ENCODE data around the gene OR10P1.

OR10P1 gene

GRCh38 chr12:55658212-55658611 lies 21.5 kb downstream of the OR10P1 start:
- H3K27me3 Mint-ChIP-seq = peaks cover 6 to 24% of the 10 kb centered on the region in 2 donors
- no peaks in the 10 kb centered on the region for H3K9me3 Mint-ChIP-seq
- DNase-seq = no peak
- no peak overlapping the region for H3K27ac Mint-ChIP-seq
- H3K4me3 Mint-ChIP-seq = no peak overlapping the region
- H3K4me1 Mint-ChIP-seq (ENCODE audit: low read depth in 2 of 2) = peaks cover 0 to 3% of the 10 kb centered on the region in 2 donors
- ATAC-seq (replicated peaks) = no peak
- H3K36me3 Mint-ChIP-seq (ENCODE audit: insufficient read depth) = peaks cover 3% of the 10 kb centered on the region

GRCh38 chr12:55658635-55659391 lies 22.1 kb downstream of the OR10P1 start:
- Mint-ChIP-seq H3K4me3 (no peak overlapping the region), H3K4me1 (ENCODE audit: low read depth in 2 of 2) (peaks cover 0 to 3% of the 10 kb centered on the region in 2 donors), H3K36me3 (ENCODE audit: insufficient read depth) (peaks cover 3% of the 10 kb centered on the region), H3K27me3 (peaks cover 6 to 24% of the 10 kb centered on the region in 2 donors), H3K27ac (no peak overlapping the region), H3K9me3 (no peaks in the 10 kb centered on the region)
- ATAC-seq (replicated peaks) (no peak), DNase-seq (no peak)

GRCh38 chr12:55659486-55660385 lies 23.0 kb downstream of the OR10P1 start:
- ATAC-seq (replicated peaks) = no peak
- peaks cover 0 to 3% of the 10 kb centered on the region in 2 donors for H3K4me1 Mint-ChIP-seq (ENCODE audit: low read depth in 2 of 2)
- H3K27ac Mint-ChIP-seq = no peak overlapping the region
- no peak for DNase-seq
- peaks cover 3% of the 10 kb centered on the region for H3K36me3 Mint-ChIP-seq (ENCODE audit: insufficient read depth)
- no peak overlapping the region for H3K4me3 Mint-ChIP-seq
- no peaks in the 10 kb centered on the region for H3K9me3 Mint-ChIP-seq
- peaks cover 6 to 27% of the 10 kb centered on the region in 2 donors for H3K27me3 Mint-ChIP-seq

- ATAC-seq (replicated peaks) (no peak), DNase-seq (no peak)
- Mint-ChIP-seq H3K9me3 (no peaks in the 10 kb centered on the region), H3K4me1 (ENCODE audit: low read depth in 2 of 2) (no peaks in the 10 kb centered on the region), H3K4me3 (no peak overlapping the region), H3K27me3 (peaks cover 6 to 34% of the 10 kb centered on the region in 2 donors), H3K27ac (no peak overlapping the region), H3K36me3 (ENCODE audit: insufficient read depth) (no peaks in the 10 kb centered on the region)
These were observed 26.7 kb downstream of the OR10P1 start for GRCh38 chr12:55663391-55663790.

GRCh38 chr12:55664826-55665225 lies 28.1 kb downstream of the OR10P1 start:
- Mint-ChIP-seq H3K27ac (no peak overlapping the region), H3K4me3 (no peak overlapping the region), H3K27me3 (peaks cover 6 to 28% of the 10 kb centered on the region in 2 donors), H3K4me1 (ENCODE audit: low read depth in 2 of 2) (no peaks in the 10 kb centered on the region), H3K9me3 (no peaks in the 10 kb centered on the region), H3K36me3 (ENCODE audit: insufficient read depth) (no peaks in the 10 kb centered on the region)
- DNase-seq (no peak), ATAC-seq (replicated peaks) (no peak)

GRCh38 chr12:55666508-55666907 lies 29.8 kb downstream of the OR10P1 start:
- Mint-ChIP-seq H3K27ac (no peak overlapping the region), H3K4me3 (no peak overlapping the region), H3K27me3 (peaks cover 9 to 20% of the 10 kb centered on the region in 2 donors), H3K9me3 (no peaks in the 10 kb centered on the region), H3K36me3 (ENCODE audit: insufficient read depth) (no peaks in the 10 kb centered on the region), H3K4me1 (ENCODE audit: low read depth in 2 of 2) (no peaks in the 10 kb centered on the region)
- ATAC-seq (replicated peaks) (no peak), DNase-seq (no peak)

GRCh38 chr12:55670276-55670675 lies 33.6 kb downstream of the OR10P1 start:
- no peak overlapping the region for H3K4me3 Mint-ChIP-seq
- DNase-seq = no peak
- H3K27me3 Mint-ChIP-seq = peaks cover 9 to 12% of the 10 kb centered on the region in 2 donors
- H3K27ac Mint-ChIP-seq = no peak overlapping the region
- H3K4me1 Mint-ChIP-seq (ENCODE audit: low read depth in 2 of 2) = no peaks in the 10 kb centered on the region
- ATAC-seq (replicated peaks) = no peak
- no peaks in the 10 kb centered on the region for H3K9me3 Mint-ChIP-seq
- H3K36me3 Mint-ChIP-seq (ENCODE audit: insufficient read depth) = no peaks in the 10 kb centered on the region

- H3K4me3 Mint-ChIP-seq = no peak overlapping the region
- H3K27ac Mint-ChIP-seq = no peak overlapping the region
- no peaks in the 10 kb centered on the region for H3K9me3 Mint-ChIP-seq
- H3K36me3 Mint-ChIP-seq (ENCODE audit: insufficient read depth) = no peaks in the 10 kb centered on the region
- no peak for DNase-seq
- no peak for ATAC-seq (replicated peaks)
- H3K4me1 Mint-ChIP-seq (ENCODE audit: low read depth in 2 of 2) = no peaks in the 10 kb centered on the region
- H3K27me3 Mint-ChIP-seq = peaks cover 16 to 22% of the 10 kb centered on the region in 2 donors
These were observed 35.1 kb downstream of the OR10P1 start for GRCh38 chr12:55671746-55672145.

- no peak for DNase-seq
- no peaks in the 10 kb centered on the region for H3K36me3 Mint-ChIP-seq (ENCODE audit: insufficient read depth)
- no peaks in the 10 kb centered on the region for H3K9me3 Mint-ChIP-seq
- H3K4me3 Mint-ChIP-seq = no peak overlapping the region
- H3K4me1 Mint-ChIP-seq (ENCODE audit: low read depth in 2 of 2) = no peaks in the 10 kb centered on the region
- no peak for ATAC-seq (replicated peaks)
- peaks cover 16 to 22% of the 10 kb centered on the region in 2 donors for H3K27me3 Mint-ChIP-seq
- H3K27ac Mint-ChIP-seq = no peak overlapping the region
These were observed 36.9 kb downstream of the OR10P1 start for GRCh38 chr12:55673638-55674037.

GRCh38 chr12:55675666-55676065 lies 39.0 kb downstream of the OR10P1 start:
- DNase-seq (no peak), ATAC-seq (replicated peaks) (no peak)
- H3K4me1 Mint-ChIP-seq (ENCODE audit: low read depth in 2 of 2) = peaks cover 0 to under 1% of the 10 kb centered on the region in 2 donors
- no peaks in the 10 kb centered on the region for H3K9me3 Mint-ChIP-seq
- H3K27ac Mint-ChIP-seq = no peak overlapping the region
- peaks cover 19 to 37% of the 10 kb centered on the region in 2 donors for H3K27me3 Mint-ChIP-seq
- no peaks in the 10 kb centered on the region for H3K36me3 Mint-ChIP-seq (ENCODE audit: insufficient read depth)
- H3K4me3 Mint-ChIP-seq = no peak overlapping the region

- no peaks in the 10 kb centered on the region for H3K9me3 Mint-ChIP-seq
- no peak for ATAC-seq (replicated peaks)
- peaks cover 2 to 11% of the 10 kb centered on the region in 2 donors for H3K4me1 Mint-ChIP-seq (ENCODE audit: low read depth in 2 of 2)
- H3K27ac Mint-ChIP-seq = no peak overlapping the region
- no peaks in the 10 kb centered on the region for H3K36me3 Mint-ChIP-seq (ENCODE audit: insufficient read depth)
- peaks cover 29 to 43% of the 10 kb centered on the region in 2 donors for H3K27me3 Mint-ChIP-seq
- no peak overlapping the region for H3K4me3 Mint-ChIP-seq
- DNase-seq = no peak
These were observed 40.0 kb downstream of the OR10P1 start for GRCh38 chr12:55676707-55677106.

- DNase-seq (no peak), ATAC-seq (replicated peaks) (no peak)
- Mint-ChIP-seq H3K27me3 (peaks cover 49 to 55% of the 10 kb centered on the region in 2 donors), H3K4me1 (ENCODE audit: low read depth in 2 of 2) (peaks cover 2 to 12% of the 10 kb centered on the region in 2 donors), H3K9me3 (no peaks in the 10 kb centered on the region), H3K4me3 (no peak overlapping the region), H3K27ac (no peak overlapping the region), H3K36me3 (ENCODE audit: insufficient read depth) (no peaks in the 10 kb centered on the region)
These were observed 43.0 kb downstream of the OR10P1 start for GRCh38 chr12:55679691-55680090.

- peaks cover 2 to 12% of the 10 kb centered on the region in 2 donors for H3K4me1 Mint-ChIP-seq (ENCODE audit: low read depth in 2 of 2)
- no peaks in the 10 kb centered on the region for H3K36me3 Mint-ChIP-seq (ENCODE audit: insufficient read depth)
- H3K27ac Mint-ChIP-seq = peak overlapping the region in 1 of 2 donors; percentile 39
- peak overlapping the region in 1 of 2 donors; percentile 9 for H3K4me3 Mint-ChIP-seq
- DNase-seq (no peak), ATAC-seq (replicated peaks) (no peak)
- peaks cover 41 to 42% of the 10 kb centered on the region in 2 donors for H3K27me3 Mint-ChIP-seq
- H3K9me3 Mint-ChIP-seq = no peaks in the 10 kb centered on the region
These were observed 44.7 kb downstream of the OR10P1 start for GRCh38 chr12:55681142-55682077.

Data from effector memory CD8-positive, alpha-beta T cell (primary cell).